Neural progenitor cell (in vitro differentiated cells): ENCODE results near the gene CCL3. TPM values are rescaled to one million over a fixed set of nuclear protein-coding genes. Genes with fewer than 3 reads are reported as not detected.
"Not testable (repeated sequence)": the region's sequence is repeated elsewhere in the genome, so short reads cannot be mapped to it uniquely, and the experiment has no call there.

Experiments used
- DNase-seq: peaks from one replicate; pipeline ENCODE4 v3.0.0-alpha.2; 2016; ENCODE audit warnings: low spot score
- H2AFZ ChIP-seq: fragments of 200-600 bp; sonication (generic); replicated peaks from 2 replicates; pipeline ENCODE4 v1.6.1; 2016; ENCODE audit warnings: antibody characterized with exemption
- H3F3A ChIP-seq: fragments of 200-600 bp; sonication (generic); 2 replicates; pipeline ENCODE4 v1.6.1; 2016; ENCODE audit warnings: antibody characterized with exemption, low read depth
- H3K27ac ChIP-seq: fragments of 200-600 bp; sonication (generic); 2 replicates; pipeline ENCODE4 v1.5.1; 2016; ENCODE audit warnings: mild to moderate bottlenecking
- H3K27me3 ChIP-seq: fragments of 200-600 bp; sonication (generic); 2 replicates; pipeline ENCODE4 v1.6.1; 2016; ENCODE audit warnings: mild to moderate bottlenecking, moderate library complexity
- H3K36me3 ChIP-seq: fragments of 200-600 bp; sonication (generic); 2 replicates; pipeline ENCODE4 v1.5.1; 2016
- H3K4me1 ChIP-seq: fragments of 200-600 bp; sonication (generic); 2 replicates; pipeline ENCODE4 v1.6.1; 2016; ENCODE audit warnings: mixed run types
- H3K4me2 ChIP-seq: fragments of 200-600 bp; sonication (generic); 2 replicates; pipeline ENCODE4 v1.6.1; 2016
- H3K4me3 ChIP-seq: fragments of 200-600 bp; sonication (generic); 2 replicates; pipeline ENCODE4 v1.5.1; 2016
- H3K79me2 ChIP-seq: fragments of 200-600 bp; sonication (generic); 2 replicates; pipeline ENCODE4 v1.6.1; 2016; ENCODE audit warnings: low read depth
- H3K9ac ChIP-seq: fragments of 200-600 bp; sonication (generic); 2 replicates; pipeline ENCODE4 v1.6.1; 2016
- H3K9me3 ChIP-seq: fragments of 200-600 bp; sonication (generic); 2 replicates; pipeline ENCODE4 v1.5.1; 2016; ENCODE audit warnings: low read depth
- H4K20me1 ChIP-seq: fragments of 200-600 bp; sonication (generic); 2 replicates; pipeline ENCODE4 v1.6.1; 2016; ENCODE audit warnings: low read depth
- H3K27ac Mint-ChIP-seq: 3 replicates; pipeline ENCODE4 v1.8.0; 2021; ENCODE audit warnings: mixed read lengths
- H3K27me3 Mint-ChIP-seq: 2 replicates; pipeline ENCODE4 v1.8.0; 2022; ENCODE audit warnings: low read depth, mild to moderate bottlenecking, inconsistent platforms, moderate library complexity, mixed read lengths; ENCODE audit not compliant: insufficient read depth
- H3K36me3 Mint-ChIP-seq: 3 replicates; pipeline ENCODE4 v1.8.0; 2021; ENCODE audit warnings: mixed read lengths
- H3K4me1 Mint-ChIP-seq: 3 replicates; pipeline ENCODE4 v1.8.0; 2021; ENCODE audit warnings: mixed read lengths
- H3K4me3 Mint-ChIP-seq: 3 replicates; pipeline ENCODE4 v1.8.0; 2021; ENCODE audit warnings: mild to moderate bottlenecking, moderate library complexity, mixed read lengths
- H3K9me3 Mint-ChIP-seq: 3 replicates; pipeline ENCODE4 v1.8.0; 2020; ENCODE audit warnings: mixed read lengths
- EZH2 ChIP-seq: fragments of 200-600 bp; sonication (generic); IDR thresholded peaks from 2 replicates; pipeline ENCODE4 v1.6.1; 2017; ENCODE audit warnings: antibody characterized with exemption, mild to moderate bottlenecking, moderate library complexity
- EZH2phosphoT487 ChIP-seq: fragments of 200-600 bp; sonication (generic); IDR thresholded peaks from 2 replicates; pipeline ENCODE4 v1.6.1; 2017; ENCODE audit warnings: antibody characterized with exemption
- total RNA-seq: library from RNA; depleted of rRNA; stranded (reverse); fragments of >200 nt; gene quantifications from 2 replicates; pipeline ENCODE4 v1.2.3, GENCODE V29; 2015; ENCODE audit warnings: low replicate concordance
- TF ChIP-seq, protein P1 (sequence below): fragments of 200-600 bp; sonication (generic); IDR thresholded peaks from 2 replicates; pipeline ENCODE4 v1.5.1; 2017; ENCODE audit warnings: antibody characterized with exemption, mild to moderate bottlenecking

Gene CCL3
- total RNA-seq, 1 donor from 2014 or later = not detected

GRCh38 chr17:36106493-36106835 lies 16.5 kb upstream of the CCL3 start:
- no peaks in the 10 kb centered on the region for H3K9me3 Mint-ChIP-seq
- H3K4me1 ChIP-seq = peaks cover 5% of the 10 kb centered on the region
- H3K36me3 ChIP-seq = no peaks in the 10 kb centered on the region
- H3K9me3 ChIP-seq = no peaks in the 10 kb centered on the region
- no peaks in the 10 kb centered on the region for H4K20me1 ChIP-seq
- H3K79me2 ChIP-seq = no peaks in the 10 kb centered on the region
- no peaks in the 10 kb centered on the region for H3K27me3 ChIP-seq
- H3F3A ChIP-seq = no peaks in the 10 kb centered on the region
- H3K27ac Mint-ChIP-seq = no peak overlapping the region
- H3K27ac ChIP-seq = no peak overlapping the region
- no peak overlapping the region for H3K4me3 Mint-ChIP-seq
- TF ChIP-seq EZH2 = no peak
- TF ChIP-seq, protein P1, sequence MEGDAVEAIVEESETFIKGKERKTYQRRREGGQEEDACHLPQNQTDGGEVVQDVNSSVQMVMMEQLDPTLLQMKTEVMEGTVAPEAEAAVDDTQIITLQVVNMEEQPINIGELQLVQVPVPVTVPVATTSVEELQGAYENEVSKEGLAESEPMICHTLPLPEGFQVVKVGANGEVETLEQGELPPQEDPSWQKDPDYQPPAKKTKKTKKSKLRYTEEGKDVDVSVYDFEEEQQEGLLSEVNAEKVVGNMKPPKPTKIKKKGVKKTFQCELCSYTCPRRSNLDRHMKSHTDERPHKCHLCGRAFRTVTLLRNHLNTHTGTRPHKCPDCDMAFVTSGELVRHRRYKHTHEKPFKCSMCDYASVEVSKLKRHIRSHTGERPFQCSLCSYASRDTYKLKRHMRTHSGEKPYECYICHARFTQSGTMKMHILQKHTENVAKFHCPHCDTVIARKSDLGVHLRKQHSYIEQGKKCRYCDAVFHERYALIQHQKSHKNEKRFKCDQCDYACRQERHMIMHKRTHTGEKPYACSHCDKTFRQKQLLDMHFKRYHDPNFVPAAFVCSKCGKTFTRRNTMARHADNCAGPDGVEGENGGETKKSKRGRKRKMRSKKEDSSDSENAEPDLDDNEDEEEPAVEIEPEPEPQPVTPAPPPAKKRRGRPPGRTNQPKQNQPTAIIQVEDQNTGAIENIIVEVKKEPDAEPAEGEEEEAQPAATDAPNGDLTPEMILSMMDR = no peak
- no peak for TF ChIP-seq EZH2phosphoT487
- peaks cover 9% of the 10 kb centered on the region for H3K27me3 Mint-ChIP-seq
- no peak overlapping the region for H3K9ac ChIP-seq
- H3K36me3 Mint-ChIP-seq = no peaks in the 10 kb centered on the region
- peaks cover 6% of the 10 kb centered on the region for H3K4me1 Mint-ChIP-seq
- H3K4me2 ChIP-seq = no peak overlapping the region
- no peak overlapping the region for H2AFZ ChIP-seq
- H3K4me3 ChIP-seq = no peak overlapping the region
- DNase-seq = no peak

DNA sequence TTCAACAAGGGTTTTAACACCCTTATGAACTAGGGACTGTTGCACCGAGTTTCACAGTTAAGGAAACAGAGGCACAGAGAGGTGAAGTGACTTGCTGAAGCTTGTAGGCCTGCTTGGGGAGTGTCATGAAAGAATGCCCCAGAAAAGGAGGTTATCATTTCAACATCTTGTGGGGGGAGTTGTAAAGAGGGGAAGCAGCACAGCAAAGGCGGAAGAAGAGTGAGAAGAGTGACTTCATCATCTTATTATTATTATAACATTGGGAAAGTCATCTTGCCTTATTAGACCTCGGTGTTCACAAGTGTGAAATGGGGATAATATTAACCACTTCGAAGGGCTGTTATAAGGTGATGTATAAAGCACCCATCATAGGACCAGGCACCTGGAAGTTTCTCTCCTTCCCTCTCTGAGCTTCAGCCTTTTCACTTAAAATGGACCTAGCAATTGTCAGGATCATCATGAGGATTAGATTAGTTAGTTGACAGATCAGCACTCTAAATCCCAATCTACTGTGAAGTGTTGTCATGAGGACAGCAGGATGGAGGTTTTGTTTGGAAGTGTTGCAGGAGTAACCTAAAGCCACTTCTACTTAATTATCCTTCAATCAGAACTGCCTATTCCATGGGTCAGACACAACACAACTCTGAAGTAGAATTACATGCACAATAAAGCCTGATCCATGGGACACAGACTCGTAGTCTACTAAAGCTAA lies 16.0 kb upstream of the CCL3 start:
- Histone ChIP-seq H3K27me3 (no peaks in the 10 kb centered on the region), H3K4me3 (no peak overlapping the region), H3K4me1 (no peaks in the 10 kb centered on the region), H3K4me2 (no peak overlapping the region), H2AFZ (no peak overlapping the region), H3K36me3 (no peaks in the 10 kb centered on the region), H3K9ac (no peak overlapping the region), H4K20me1 (no peaks in the 10 kb centered on the region), H3K27ac (no peak overlapping the region), H3K9me3 (no peaks in the 10 kb centered on the region), H3K79me2 (no peaks in the 10 kb centered on the region), H3F3A (no peaks in the 10 kb centered on the region)
- Mint-ChIP-seq H3K9me3 (no peaks in the 10 kb centered on the region), H3K36me3 (no peaks in the 10 kb centered on the region), H3K4me3 (no peak overlapping the region), H3K4me1 (peaks cover under 1% of the 10 kb centered on the region), H3K27ac (no peak overlapping the region), H3K27me3 (peaks cover 9% of the 10 kb centered on the region)
- TF ChIP-seq EZH2 (no peak), EZH2phosphoT487 (no peak)
- TF ChIP-seq, protein P1 = no peak
- DNase-seq = no peak

DNA sequence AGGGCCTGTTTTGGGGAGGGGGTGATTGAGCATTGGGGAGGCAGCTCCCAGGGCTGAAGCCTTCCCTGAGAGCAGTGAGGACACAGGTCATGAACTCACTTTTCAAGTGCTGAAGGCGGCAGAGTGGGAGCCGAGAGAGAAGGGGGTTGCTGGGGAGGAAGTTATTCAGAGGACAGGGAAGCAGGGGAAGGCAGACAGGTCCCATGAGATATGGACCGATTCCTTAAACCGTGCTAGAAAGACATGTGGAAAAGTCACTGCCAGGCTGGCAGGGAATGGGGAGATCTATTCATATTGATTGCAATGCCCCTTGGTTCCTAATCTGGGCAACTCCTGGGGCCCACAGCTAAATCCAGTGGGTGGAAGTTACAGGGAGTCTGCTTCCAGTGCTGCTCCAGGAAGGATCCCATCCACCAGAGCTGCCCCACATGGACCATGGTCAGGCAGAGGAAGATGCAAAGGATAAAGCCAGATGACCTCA lies 14.8 kb upstream of the CCL3 start:
- DNase-seq = no peak
- Histone ChIP-seq H2AFZ (no peak overlapping the region), H3K36me3 (no peaks in the 10 kb centered on the region), H3K27ac (no peak overlapping the region), H3K9ac (no peak overlapping the region), H3K4me1 (no peaks in the 10 kb centered on the region), H4K20me1 (no peaks in the 10 kb centered on the region), H3K4me3 (no peak overlapping the region), H3K4me2 (no peak overlapping the region), H3K27me3 (no peaks in the 10 kb centered on the region), H3K9me3 (no peaks in the 10 kb centered on the region), H3F3A (no peaks in the 10 kb centered on the region), H3K79me2 (no peaks in the 10 kb centered on the region)
- Mint-ChIP-seq H3K4me3 (no peak overlapping the region), H3K27ac (no peak overlapping the region), H3K4me1 (no peaks in the 10 kb centered on the region), H3K36me3 (no peaks in the 10 kb centered on the region), H3K27me3 (peaks cover 9% of the 10 kb centered on the region), H3K9me3 (no peaks in the 10 kb centered on the region)
- TF ChIP-seq EZH2 = no peak
- TF ChIP-seq EZH2phosphoT487 = no peak
- TF ChIP-seq, protein P1 = no peak

- not testable (repeated sequence) for H3K4me1 ChIP-seq, H3K9ac ChIP-seq, H2AFZ ChIP-seq, H3K4me3 ChIP-seq, H3K27ac Mint-ChIP-seq, H3K36me3 ChIP-seq, H3K9me3 Mint-ChIP-seq, DNase-seq, H3K27ac ChIP-seq, H3K79me2 ChIP-seq, H3K27me3 ChIP-seq, H3K4me3 Mint-ChIP-seq, H3K4me1 Mint-ChIP-seq, H3F3A ChIP-seq, H3K27me3 Mint-ChIP-seq, H3K36me3 Mint-ChIP-seq, H4K20me1 ChIP-seq, H3K9me3 ChIP-seq, H3K4me2 ChIP-seq
These were observed 14.3 kb upstream of the CCL3 start for GRCh38 chr17:36104246-36104645.

GRCh38 chr17:36103401-36103975 lies 13.5 kb upstream of the CCL3 start, which contains the start of gene CCL4:
TSS of gene CCL4 (plus strand) at chr17:36103827. CDS start at chr17:36103906, 79 bp downstream.
- H3K9me3 Mint-ChIP-seq, H3K4me1 ChIP-seq, H2AFZ ChIP-seq, H3K27me3 Mint-ChIP-seq, H3K27me3 ChIP-seq, H3K4me1 Mint-ChIP-seq, H3K36me3 Mint-ChIP-seq, H4K20me1 ChIP-seq, H3K79me2 ChIP-seq, H3F3A ChIP-seq, DNase-seq, H3K27ac Mint-ChIP-seq, H3K4me3 Mint-ChIP-seq, H3K27ac ChIP-seq, H3K9me3 ChIP-seq, H3K4me2 ChIP-seq, H3K36me3 ChIP-seq, H3K4me3 ChIP-seq, H3K9ac ChIP-seq: not testable (repeated sequence)
